SK-N-SH treated with all-trans-retinoic acid at 6 μM for 48 hours (cell line): ENCODE results near the gene GATA5.
"Not testable (repeated sequence)": the region's sequence is repeated elsewhere in the genome, so short reads cannot be mapped to it uniquely, and the experiment has no call there.

Source experiments
- ARNTL ChIP-seq: fragments of 450-650 bp; formaldehyde crosslinking; IDR thresholded peaks from 2 replicates; pipeline ENCODE4 v1.5.0; 2020; ENCODE audit warnings: low read depth, mild to moderate bottlenecking, moderate library complexity, borderline replicate concordance
- BACH2 ChIP-seq: fragments of 250-450 bp; sonication (Bioruptor Pico); IDR thresholded peaks from 2 replicates; pipeline ENCODE4 v1.9.0; 2021; ENCODE audit warnings: mild to moderate bottlenecking, borderline replicate concordance
- POU6F1 ChIP-seq: fragments of 250-450 bp; sonication (Bioruptor Pico); IDR thresholded peaks from 2 replicates; pipeline ENCODE4 v1.8.0; 2021; ENCODE audit warnings: low read depth, mild to moderate bottlenecking, moderate library complexity, borderline replicate concordance
- RARB ChIP-seq: fragments of 250-450 bp; sonication (Bioruptor Pico); IDR thresholded peaks from 2 replicates; pipeline ENCODE4 v1.8.0; 2021; ENCODE audit warnings: mild to moderate bottlenecking, moderate library complexity
- TSHZ2 ChIP-seq: fragments of 250-450 bp; sonication (Bioruptor Pico); IDR thresholded peaks from 2 replicates; pipeline ENCODE4 v1.5.0; 2020; ENCODE audit warnings: mild to moderate bottlenecking, moderate library complexity

- not testable (repeated sequence) for TF ChIP-seq POU6F1 (CRISPR knock-in tag); BACH2 (CRISPR knock-in tag); ARNTL (CRISPR knock-in tag); TSHZ2; RARB (CRISPR knock-in tag)
Measured at GRCh38 chr20:62426059-62426348, 49.8 kb downstream of the GATA5 start.
